GM12878 (cell line): ENCODE results near the gene TSPAN11. TPM values are rescaled to one million over a fixed set of nuclear protein-coding genes. Genes with fewer than 3 reads are reported as not detected.

Experiments used
- ATAC-seq: fragments of 200-7000 bp; cut with Tn5 transposase; 3 replicates; pipeline ENCODE4 v1.9.1; 2020; ENCODE audit warnings: mild to moderate bottlenecking, moderate library complexity
- BruUV-seq: library from RNA; stranded (reverse); fragments of 400-500 nt; replicated peaks from 2 replicates; lab custom pipeline; 2021; lab: Mats Ljungman, UMichigan
- CTCF ChIA-PET: fragments of 300-600 bp; sonication (Branson Sonifier 250); formaldehyde crosslinking; extraction: SDS; loops from one replicate; lab custom pipeline; 2021; ENCODE audit warnings: inconsistent platforms; lab: Yijun Ruan, JAX
- POLR2A ChIA-PET: fragments of 350-600 bp; formaldehyde crosslinking; extraction: SDS; loops from one replicate; lab custom pipeline; 2021; ENCODE audit warnings: inconsistent platforms; lab: Charles Lee
- RAD21 ChIA-PET: fragments of 300-600 bp; sonication (Branson Sonifier 250); formaldehyde crosslinking; loops from one replicate; lab custom pipeline; 2023; ENCODE audit warnings: antibody characterized with exemption; ENCODE audit not compliant: unreplicated experiment; lab: Charles Lee
- SMC1A ChIA-PET: fragments of 300-600 bp; sonication (Branson Sonifier 250); formaldehyde crosslinking; loops from one replicate; lab custom pipeline; 2023; ENCODE audit not compliant: unreplicated experiment, uncharacterized antibody; lab: Charles Lee
- DNase-seq: peaks from one replicate; pipeline ENCODE4 v3.0.0-alpha.2; 2011; ENCODE audit warnings: low read depth, low spot score
- FAIRE-seq: peaks from 3 replicates; lab custom pipeline; 2011; peaks lifted over from hg19 to GRCh38; lab: Jason Lieb, UNC
- H2AFZ ChIP-seq: 2 replicates; pipeline ENCODE4 v1.6.0; 2011; ENCODE audit warnings: low read depth, low read length, control low read depth; ENCODE audit not compliant: control insufficient read depth
- H3K27ac ChIP-seq: 2 replicates; pipeline ENCODE4 v1.5.1; 2011; ENCODE audit warnings: control low read depth; ENCODE audit not compliant: control insufficient read depth, insufficient read depth
- H3K27me3 ChIP-seq, 2 experiments: replicated peaks in 1 of 2; 2 replicates each; pipeline versions ENCODE4 v1.6.0 to v1.6.1; 2011; ENCODE audit warnings: low read length in 1 of 2; ENCODE audit not compliant: control insufficient read depth in 2 of 2, insufficient read depth in 2 of 2
- H3K36me3 ChIP-seq, 2 experiments: 2 replicates each; pipeline ENCODE4 v1.5.1; 2011; ENCODE audit warnings: low read length in 1 of 2; ENCODE audit not compliant: control insufficient read depth in 2 of 2, insufficient read depth in 2 of 2
- H3K4me1 ChIP-seq: 2 replicates; pipeline ENCODE4 v1.6.1; 2011; ENCODE audit warnings: mild to moderate bottlenecking, low read length, moderate library complexity, mixed read lengths; ENCODE audit not compliant: control insufficient read depth, insufficient read depth
- H3K4me2 ChIP-seq: 2 replicates; pipeline ENCODE4 v1.6.0; 2011; ENCODE audit warnings: control low read depth; ENCODE audit not compliant: control insufficient read depth, insufficient read depth
- H3K4me3 ChIP-seq: fragments of 200-600 bp; sonication (generic); 2 replicates; pipeline ENCODE4 v1.5.1; 2016
- H3K79me2 ChIP-seq: 2 replicates; pipeline ENCODE4 v1.6.0; 2011; ENCODE audit warnings: low read length; ENCODE audit not compliant: control insufficient read depth, insufficient read depth
- H3K9ac ChIP-seq: 2 replicates; pipeline ENCODE4 v1.8.0; 2011; ENCODE audit warnings: low read length, control low read depth, mixed read lengths; ENCODE audit not compliant: control insufficient read depth, insufficient read depth
- H3K9me3 ChIP-seq: replicated peaks from 3 replicates; pipeline ENCODE4 v1.5.1; 2011; ENCODE audit warnings: mild to moderate bottlenecking, low read length; ENCODE audit not compliant: control insufficient read depth, insufficient read depth
- H4K20me1 ChIP-seq: 2 replicates; pipeline ENCODE4 v1.6.0; 2011; ENCODE audit not compliant: control insufficient read depth, insufficient read depth
- BCL11A ChIP-seq: IDR thresholded peaks from 2 replicates; pipeline ENCODE4 v1.6.1; 2011; ENCODE audit warnings: low read depth, low read length
- BMI1 ChIP-seq: fragments of 450-650 bp; IDR thresholded peaks from 2 replicates; pipeline ENCODE4 v1.6.1; 2016; ENCODE audit warnings: mild to moderate bottlenecking, moderate library complexity, borderline replicate concordance
- MEF2A ChIP-seq: IDR thresholded peaks from 2 replicates; pipeline ENCODE4 v1.6.1; 2011; ENCODE audit warnings: low read depth, mild to moderate bottlenecking, low read length, moderate library complexity; ENCODE audit not compliant: insufficient read depth
- RUNX3 ChIP-seq: IDR thresholded peaks from 2 replicates; pipeline ENCODE4 v1.6.1; 2012; ENCODE audit warnings: low read length, inconsistent platforms
- YBX1 ChIP-seq: fragments of 450-650 bp; IDR thresholded peaks from 2 replicates; pipeline ENCODE4 v1.6.1; 2016; ENCODE audit warnings: antibody characterized with exemption
- ZNF622 ChIP-seq: fragments of 450-650 bp; IDR thresholded peaks from 2 replicates; pipeline ENCODE4 v1.6.1; 2017; ENCODE audit warnings: mild to moderate bottlenecking, inconsistent platforms
- WGBS: methylation state at CpG from one replicate; pipeline ENCODE4 v1.1.6; 2016; ENCODE audit warnings: low lambda C conversion rate; ENCODE audit not compliant: insufficient replicate concordance, insufficient coverage; ENCODE audit errors: missing lambda C conversion rate; 5-methylcytosine and 5-hydroxymethylcytosine counted together
- in situ Hi-C: fragments of 300-500 bp; cut with MboI; formaldehyde crosslinking; loops from 9 replicates; pipeline ENCODE4 v1.14.3; 2018; ENCODE audit warnings: mixed read lengths
- intact Hi-C: fragments of 100-400 bp; cut with micrococcal nuclease; formaldehyde crosslinking; loops from one replicate; pipeline ENCODE4 v1.14.2; 2022; ENCODE audit not compliant: unreplicated experiment
- polyA plus RNA-seq, 11 experiments: library from polyadenylated mRNA; depleted of rRNA in 4 of 11; unstranded in 6 of 11; stranded (reverse) in 5 of 11; fragments of >200 nt; fragmentation: Nextera tagmentation in 4 of 11; fragmentation: Illumina TruSeq in 1 of 11; extraction: Ambion mirVana in 4 of 11; extraction: Trizol in 1 of 11; gene quantifications; 1 replicate in 1 of 11; 2 replicates in 10 of 11; pipeline versions ENCODE4 v1.2.1 to v1.2.3, GENCODE V29; 2011 to 2016; ENCODE audit warnings: inconsistent platforms in 2 of 11, missing spikeins in 2 of 11, low read depth in 1 of 11
- total RNA-seq, 4 experiments: library from RNA; depleted of rRNA in 3 of 4; stranded (reverse); fragments of >200 nt in 3 of 4; fragmentation: Illumina TruSeq in 1 of 4; extraction: Trizol in 1 of 4; gene quantifications; 2 replicates each; pipeline versions ENCODE4 v1.2.1 to v1.2.3, GENCODE V29; 2013 to 2021

The TSPAN11 gene
- total and polyA plus RNA-seq, 10 of the 15 experiments (the other 5 are each of a cell fraction or from before 2014, with no cell fraction given), result under 0.01 to 0.27 (median 0.04) TPM; not detected in 6

GRCh38 chr12:30902596-30902995 is 24.0 kb upstream of the TSPAN11 start:
- no peaks in the 10 kb centered on the region; a peak in 1 of 4 replicates for H3K27me3 ChIP-seq
- DNase-seq (no peak), ATAC-seq (no peak), FAIRE-seq (no peak)
- BruUV-seq, result no TSS peak
- in situ Hi-C loops (no loop called here), intact Hi-C loops (no loop called here)
- ChIA-PET CTCF (no interaction called here), POLR2A (no interaction called here), SMC1A (no interaction called here), RAD21 (no interaction called here)
- peaks cover 5% of the 10 kb centered on the region for H3K4me1 ChIP-seq
- H3K27ac ChIP-seq, result no peak overlapping the region
- H4K20me1 ChIP-seq, result no peaks in the 10 kb centered on the region
- no peaks in the 10 kb centered on the region for H3K79me2 ChIP-seq
- H3K9me3 ChIP-seq, result no peaks in the 10 kb centered on the region
- H3K4me2 ChIP-seq, result no peak overlapping the region
- WGBS, result 43% methylated on average over 4 of the region's 4 CpGs
- H3K36me3 ChIP-seq, result no peaks in the 10 kb centered on the region
- TF ChIP-seq BMI1 (no peak), YBX1 (no peak), ZNF622 (no peak)
- H3K9ac ChIP-seq, result no peak overlapping the region
- H3K4me3 ChIP-seq, result no peak overlapping the region
- no peak overlapping the region for H2AFZ ChIP-seq

DNA sequence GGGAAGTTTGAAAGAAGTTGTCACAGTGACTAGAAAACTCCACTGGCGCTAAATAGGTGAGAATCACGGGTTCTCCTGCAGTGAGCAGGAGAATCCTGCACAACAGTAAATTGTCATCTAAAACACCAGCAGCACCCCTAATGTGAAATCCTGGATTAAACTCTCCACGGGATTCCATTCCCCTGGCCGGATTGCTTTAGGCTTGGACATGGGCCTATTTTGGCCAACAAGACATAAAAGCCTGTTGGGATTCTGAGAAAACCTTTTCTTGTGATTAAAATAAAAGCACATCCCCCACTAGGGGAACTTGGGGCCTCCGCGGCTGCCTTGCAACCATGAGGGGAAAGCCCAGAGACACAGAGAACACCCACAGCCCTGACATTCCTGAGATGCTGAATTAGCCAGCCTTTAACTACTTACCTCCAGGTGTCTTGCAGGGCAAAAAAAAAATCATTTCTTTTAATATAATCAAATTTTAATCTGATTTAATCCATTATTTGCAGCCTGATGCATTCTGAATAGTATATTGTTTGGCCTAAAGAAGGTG is 21.0 kb upstream of the TSPAN11 start:
- H4K20me1 ChIP-seq, result no peaks in the 10 kb centered on the region
- H3K36me3 ChIP-seq, result no peaks in the 10 kb centered on the region
- FAIRE-seq (no peak), DNase-seq (no peak), ATAC-seq (0 out of 3 replicates have a peak, but pooled peaks have one; percentile 30)
- ChIA-PET SMC1A (no interaction called here), CTCF (no interaction called here), RAD21 (no interaction called here), POLR2A (no interaction called here)
- TF ChIP-seq MEF2A (0 out of 2 replicates have a peak, but pooled peaks have one; percentile 6), RUNX3 (0 out of 2 replicates have a peak, but pooled peaks have one; percentile 16), BCL11A (no peak)
- H2AFZ ChIP-seq, result peak overlapping the region; percentile 44
- intact Hi-C loops (no loop called here), in situ Hi-C loops (no loop called here)
- H3K27me3 ChIP-seq, result no peaks in the 10 kb centered on the region
- H3K4me2 ChIP-seq, result peak overlapping the region; percentile 14; the same call in 1 of the 2 replicates
- H3K4me3 ChIP-seq, result no peak overlapping the region
- H3K4me1 ChIP-seq, result peaks cover 5% of the 10 kb centered on the region
- no peaks in the 10 kb centered on the region for H3K9me3 ChIP-seq
- no TSS peak for BruUV-seq
- H3K79me2 ChIP-seq, result no peaks in the 10 kb centered on the region
- 7% methylated on average over 6 of the region's 6 CpGs for WGBS
- no peak overlapping the region for H3K27ac ChIP-seq
- H3K9ac ChIP-seq, result no peak overlapping the region
